Activated CD4-positive, CD25-positive, alpha-beta regulatory T cell treated with anti-CD3 and anti-CD28 coated beads, Interleukin-2, amount 50 U/mL, for 24 hours (primary cell): ENCODE results near the gene RALGAPA2.

ENCODE experiments used
- ATAC-seq, 2 donors: fragments of 150-1000 bp; cut with Tn5 transposase; one replicate each; pipeline ENCODE4 v1.10.0; 2021; ENCODE audit warnings: mild to moderate bottlenecking in 1 of 2, moderate library complexity in 1 of 2

RALGAPA2 gene

GRCh38 chr20:20395903-20396568, 316.4 kb downstream of the RALGAPA2 start:
- no peak for ATAC-seq

GRCh38 chr20:20395087-20395486, 317.4 kb downstream of the RALGAPA2 start:
- no peak for ATAC-seq

GRCh38 chr20:20393207-20394120, 319.0 kb downstream of the RALGAPA2 start:
- no peak for ATAC-seq

GRCh38 chr20:20391766-20392165, 320.7 kb downstream of the RALGAPA2 start:
- no peak for ATAC-seq

- no peak for ATAC-seq
Measured at GRCh38 chr20:20391115-20391514, 321.3 kb downstream of the RALGAPA2 start.

GRCh38 chr20:20390393-20390792, 322.1 kb downstream of the RALGAPA2 start:
- no peak for ATAC-seq

- ATAC-seq = no peak
Measured at GRCh38 chr20:20386192-20386591, 326.3 kb downstream of the RALGAPA2 start.

- ATAC-seq = no peak
Measured at GRCh38 chr20:20375862-20376261, 336.6 kb downstream of the RALGAPA2 start.

- no peak for ATAC-seq
Measured at GRCh38 chr20:20373091-20373571, 339.3 kb downstream of the RALGAPA2 start.

GRCh38 chr20:20371681-20372080, 340.8 kb downstream of the RALGAPA2 start:
- ATAC-seq = no peak

GRCh38 chr20:20371083-20371482, 341.4 kb downstream of the RALGAPA2 start:
- no peak for ATAC-seq

- ATAC-seq = no peak
Measured at GRCh38 chr20:20370094-20370575, 342.3 kb downstream of the RALGAPA2 start.

- no peak for ATAC-seq
Measured at GRCh38 chr20:20369250-20370093, 343.0 kb downstream of the RALGAPA2 start.

- ATAC-seq = no peak
Measured at GRCh38 chr20:20368418-20369249, 343.8 kb downstream of the RALGAPA2 start.

GRCh38 chr20:20367575-20368417, 344.6 kb downstream of the RALGAPA2 start, which contains the start of gene INSM1:
Gene INSM1, plus strand, starts transcription at chr20:20368104. Its CDS starts 164 bp downstream, at chr20:20368268.
- no peak for ATAC-seq

- ATAC-seq = no peak
Measured at GRCh38 chr20:20366876-20367574, 345.4 kb downstream of the RALGAPA2 start.

GRCh38 chr20:20366551-20366875, 345.9 kb downstream of the RALGAPA2 start:
- no peak for ATAC-seq

GRCh38 chr20:20365480-20366161, 346.8 kb downstream of the RALGAPA2 start:
- no peak for ATAC-seq
